ENCODE data around the gene IL1R2.

Gene IL1R2

GRCh38 chr2:101988541-101988940 lies 3.2 kb upstream of the IL1R2 start:
- Histone ChIP-seq H3K4me1 (ENCODE audit: insufficient read depth, low read length) (peaks cover 3% of the 10 kb centered on the region; the same call in 1 of the 2 replicates), H3K27me3 (ENCODE audit: insufficient read depth, low read length) (no peaks in the 10 kb centered on the region), H3K27ac (ENCODE audit: low read length) (no peak overlapping the region), H3K9me3 (ENCODE audit: insufficient read depth, low read depth, low read length) (no peaks in the 10 kb centered on the region), H3K36me3 (ENCODE audit: insufficient read depth, low read depth, low read length) (no peaks in the 10 kb centered on the region), H3K4me3 (ENCODE audit: low read length) (no peak overlapping the region), H3K9ac (ENCODE audit: low read depth, low read length) (no peak overlapping the region)

GRCh38 chr2:101989740-101990460 lies 1.9 kb upstream of the IL1R2 start:
- 0 out of 2 replicates have a peak, but pooled peaks cover 3% of the 10 kb centered on the region for H3K4me1 ChIP-seq (ENCODE audit: insufficient read depth, low read length)
- H3K36me3 ChIP-seq (ENCODE audit: insufficient read depth, low read depth, low read length), result no peaks in the 10 kb centered on the region
- no peak overlapping the region for H3K4me3 ChIP-seq (ENCODE audit: low read length)
- no peaks in the 10 kb centered on the region for H3K27me3 ChIP-seq (ENCODE audit: insufficient read depth, low read length)
- no peaks in the 10 kb centered on the region for H3K9me3 ChIP-seq (ENCODE audit: insufficient read depth, low read depth, low read length)
- no peak overlapping the region for H3K9ac ChIP-seq (ENCODE audit: low read depth, low read length)
- H3K27ac ChIP-seq (ENCODE audit: low read length), result no peak overlapping the region

GRCh38 chr2:101993772-101994171 lies 2.0 kb downstream of the IL1R2 start:
- Histone ChIP-seq H3K27ac (ENCODE audit: low read length) (no peak overlapping the region), H3K9ac (ENCODE audit: low read depth, low read length) (no peak overlapping the region), H3K36me3 (ENCODE audit: insufficient read depth, low read depth, low read length) (no peaks in the 10 kb centered on the region), H3K9me3 (ENCODE audit: insufficient read depth, low read depth, low read length) (no peaks in the 10 kb centered on the region), H3K27me3 (ENCODE audit: insufficient read depth, low read length) (no peaks in the 10 kb centered on the region), H3K4me1 (ENCODE audit: insufficient read depth, low read length) (no peaks in the 10 kb centered on the region), H3K4me3 (ENCODE audit: low read length) (no peak overlapping the region)

GRCh38 chr2:101995019-101995418 lies 3.3 kb downstream of the IL1R2 start:
- Histone ChIP-seq H3K9me3 (ENCODE audit: insufficient read depth, low read depth, low read length) (no peaks in the 10 kb centered on the region), H3K9ac (ENCODE audit: low read depth, low read length) (no peak overlapping the region), H3K36me3 (ENCODE audit: insufficient read depth, low read depth, low read length) (no peaks in the 10 kb centered on the region), H3K27ac (ENCODE audit: low read length) (no peak overlapping the region), H3K4me3 (ENCODE audit: low read length) (no peak overlapping the region), H3K27me3 (ENCODE audit: insufficient read depth, low read length) (no peaks in the 10 kb centered on the region), H3K4me1 (ENCODE audit: insufficient read depth, low read length) (no peaks in the 10 kb centered on the region)

GRCh38 chr2:101995804-101996203 lies 4.0 kb downstream of the IL1R2 start:
- Histone ChIP-seq H3K4me1 (ENCODE audit: insufficient read depth, low read length) (no peaks in the 10 kb centered on the region), H3K9me3 (ENCODE audit: insufficient read depth, low read depth, low read length) (no peaks in the 10 kb centered on the region), H3K36me3 (ENCODE audit: insufficient read depth, low read depth, low read length) (no peaks in the 10 kb centered on the region), H3K9ac (ENCODE audit: low read depth, low read length) (no peak overlapping the region), H3K27me3 (ENCODE audit: insufficient read depth, low read length) (no peaks in the 10 kb centered on the region), H3K27ac (ENCODE audit: low read length) (no peak overlapping the region), H3K4me3 (ENCODE audit: low read length) (no peak overlapping the region)

DNA sequence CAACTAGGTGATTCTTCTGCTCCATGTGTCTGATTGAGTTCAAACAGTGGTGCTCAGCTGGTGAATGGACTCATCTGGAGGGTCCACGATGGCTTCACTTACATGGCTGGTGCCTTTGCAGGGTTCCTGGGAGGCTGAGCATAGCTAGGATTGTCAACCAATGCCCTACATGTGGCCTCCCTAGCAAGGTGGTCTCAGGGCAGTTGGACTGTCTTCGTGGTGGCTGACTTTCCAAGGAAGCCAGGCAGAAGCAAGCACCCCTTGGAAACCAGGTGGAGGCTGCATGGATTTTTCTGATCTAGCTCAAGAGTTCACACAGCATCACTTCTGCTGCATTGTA lies 6.8 kb downstream of the IL1R2 start:
- Histone ChIP-seq H3K9me3 (ENCODE audit: insufficient read depth, low read depth, low read length) (no peaks in the 10 kb centered on the region), H3K27ac (ENCODE audit: low read length) (no peak overlapping the region), H3K4me3 (ENCODE audit: low read length) (no peak overlapping the region), H3K27me3 (ENCODE audit: insufficient read depth, low read length) (no peaks in the 10 kb centered on the region), H3K9ac (ENCODE audit: low read depth, low read length) (no peak overlapping the region), H3K4me1 (ENCODE audit: insufficient read depth, low read length) (no peaks in the 10 kb centered on the region), H3K36me3 (ENCODE audit: insufficient read depth, low read depth, low read length) (no peaks in the 10 kb centered on the region)

DNA sequence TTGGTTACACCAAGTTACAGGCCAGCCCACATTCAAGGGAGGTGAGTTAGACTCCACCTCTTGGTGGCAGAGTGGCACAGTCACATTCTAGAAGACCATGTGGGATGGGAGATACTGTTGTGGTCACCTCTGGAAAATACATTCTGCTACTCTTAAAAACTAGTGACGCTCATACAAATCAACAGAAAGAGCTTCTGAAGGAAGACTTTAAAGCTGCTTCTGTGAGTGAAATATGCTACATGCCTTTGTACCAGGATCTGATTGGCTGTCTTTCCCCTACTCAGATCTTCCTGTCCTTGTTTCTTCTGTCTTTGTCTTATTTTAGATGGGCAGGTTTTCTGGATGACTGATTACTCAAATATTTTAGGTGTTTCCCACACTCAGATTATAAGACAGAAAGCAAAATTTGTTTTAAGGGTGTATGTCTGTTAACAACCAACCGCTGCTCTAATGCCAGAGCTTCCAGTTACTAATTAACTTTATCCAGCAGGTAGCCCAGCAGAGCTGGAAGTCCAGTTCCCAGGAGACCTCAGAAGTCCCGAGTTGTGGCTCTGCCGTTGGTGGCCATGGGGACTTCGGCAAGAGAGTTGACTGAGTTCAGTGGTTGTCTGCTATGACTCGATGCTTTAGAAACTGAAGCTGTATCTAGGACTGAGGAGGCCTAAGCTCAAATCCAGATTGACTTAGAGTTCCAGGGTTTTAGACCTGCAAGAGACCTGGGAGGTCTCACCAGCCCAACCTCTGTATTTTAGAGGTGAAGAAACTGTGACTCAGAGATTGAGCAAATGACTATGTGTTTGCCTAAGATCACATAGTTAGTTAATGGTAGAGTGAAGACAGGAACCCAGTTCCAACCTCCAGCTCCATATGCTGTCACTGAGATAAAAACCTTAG lies 7.4 kb downstream of the IL1R2 start:
- no peak overlapping the region for H3K27ac ChIP-seq (ENCODE audit: low read length)
- no peaks in the 10 kb centered on the region for H3K4me1 ChIP-seq (ENCODE audit: insufficient read depth, low read length)
- H3K9me3 ChIP-seq (ENCODE audit: insufficient read depth, low read depth, low read length), result no peaks in the 10 kb centered on the region
- H3K36me3 ChIP-seq (ENCODE audit: insufficient read depth, low read depth, low read length), result no peaks in the 10 kb centered on the region
- H3K9ac ChIP-seq (ENCODE audit: low read depth, low read length), result no peak overlapping the region
- H3K27me3 ChIP-seq (ENCODE audit: insufficient read depth, low read length), result no peaks in the 10 kb centered on the region
- no peak overlapping the region for H3K4me3 ChIP-seq (ENCODE audit: low read length)

GRCh38 chr2:102000012-102000411 lies 8.3 kb downstream of the IL1R2 start:
- no peaks in the 10 kb centered on the region for H3K27me3 ChIP-seq (ENCODE audit: insufficient read depth, low read length)
- no peak overlapping the region for H3K27ac ChIP-seq (ENCODE audit: low read length)
- no peak overlapping the region for H3K4me3 ChIP-seq (ENCODE audit: low read length)
- no peaks in the 10 kb centered on the region for H3K36me3 ChIP-seq (ENCODE audit: insufficient read depth, low read depth, low read length)
- H3K4me1 ChIP-seq (ENCODE audit: insufficient read depth, low read length), result no peaks in the 10 kb centered on the region
- no peak overlapping the region for H3K9ac ChIP-seq (ENCODE audit: low read depth, low read length)
- H3K9me3 ChIP-seq (ENCODE audit: insufficient read depth, low read depth, low read length), result no peaks in the 10 kb centered on the region

DNA sequence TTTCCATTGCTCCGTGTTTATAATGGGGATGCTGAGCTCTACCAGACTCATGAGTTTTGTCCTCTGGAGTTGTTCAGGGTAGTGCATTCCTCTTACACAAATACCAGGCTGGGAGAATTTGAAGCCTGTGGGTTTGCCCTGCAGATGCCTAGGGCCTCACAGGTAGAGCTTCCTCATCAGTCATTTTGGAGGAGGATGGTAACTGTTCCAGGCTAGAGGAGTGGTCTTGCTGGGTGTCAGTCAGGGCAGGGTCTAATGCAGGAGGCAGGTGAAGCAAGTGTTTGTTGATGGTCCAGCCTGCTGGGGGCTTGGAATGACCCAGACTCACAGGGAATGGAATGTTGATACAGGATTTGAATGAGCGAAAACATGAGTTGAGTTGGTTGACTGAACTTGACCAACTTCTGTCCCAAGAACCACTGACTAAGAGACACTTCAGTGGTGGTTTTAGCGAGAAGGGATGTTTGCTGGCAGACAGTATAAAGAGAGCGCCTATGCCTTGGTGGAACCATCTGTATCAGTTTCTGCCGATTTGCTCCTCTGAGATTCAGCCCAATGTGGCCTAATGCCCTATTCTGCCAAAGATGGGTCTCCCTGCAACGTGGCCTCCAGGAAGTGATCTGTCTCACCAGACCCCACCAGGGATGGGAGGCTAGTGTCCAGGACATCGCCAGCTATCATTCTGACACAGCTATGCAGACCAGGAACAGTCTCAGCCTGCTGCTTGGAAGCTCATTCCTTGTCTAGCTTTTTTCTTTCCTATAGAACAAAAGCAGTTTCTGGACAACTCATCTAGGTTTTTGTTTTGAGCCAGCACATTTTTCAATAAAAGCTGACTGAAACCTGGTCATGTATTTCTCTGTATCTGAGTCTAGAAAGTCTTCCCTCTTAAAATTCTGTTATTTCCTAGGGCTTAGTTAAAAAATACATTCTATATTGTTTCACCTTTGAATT lies 9.3 kb downstream of the IL1R2 start:
- Histone ChIP-seq H3K36me3 (ENCODE audit: insufficient read depth, low read depth, low read length) (no peaks in the 10 kb centered on the region), H3K4me1 (ENCODE audit: insufficient read depth, low read length) (no peaks in the 10 kb centered on the region), H3K9ac (ENCODE audit: low read depth, low read length) (no peak overlapping the region), H3K4me3 (ENCODE audit: low read length) (no peak overlapping the region), H3K9me3 (ENCODE audit: insufficient read depth, low read depth, low read length) (no peaks in the 10 kb centered on the region), H3K27me3 (ENCODE audit: insufficient read depth, low read length) (no peaks in the 10 kb centered on the region), H3K27ac (ENCODE audit: low read length) (no peak overlapping the region)

GRCh38 chr2:102001767-102002142 lies 10.0 kb downstream of the IL1R2 start:
- no peak overlapping the region for H3K27ac ChIP-seq (ENCODE audit: low read length)
- H3K27me3 ChIP-seq (ENCODE audit: insufficient read depth, low read length), result no peaks in the 10 kb centered on the region
- no peak overlapping the region for H3K9ac ChIP-seq (ENCODE audit: low read depth, low read length)
- H3K9me3 ChIP-seq (ENCODE audit: insufficient read depth, low read depth, low read length), result no peaks in the 10 kb centered on the region
- no peaks in the 10 kb centered on the region for H3K36me3 ChIP-seq (ENCODE audit: insufficient read depth, low read depth, low read length)
- H3K4me3 ChIP-seq (ENCODE audit: low read length), result no peak overlapping the region
- no peaks in the 10 kb centered on the region for H3K4me1 ChIP-seq (ENCODE audit: insufficient read depth, low read length)

- no peak overlapping the region for H3K27ac ChIP-seq (ENCODE audit: low read length)
- H3K4me1 ChIP-seq (ENCODE audit: insufficient read depth, low read length), result no peaks in the 10 kb centered on the region
- H3K36me3 ChIP-seq (ENCODE audit: insufficient read depth, low read depth, low read length), result no peaks in the 10 kb centered on the region
- no peak overlapping the region for H3K4me3 ChIP-seq (ENCODE audit: low read length)
- H3K27me3 ChIP-seq (ENCODE audit: insufficient read depth, low read length), result no peaks in the 10 kb centered on the region
- no peak overlapping the region for H3K9ac ChIP-seq (ENCODE audit: low read depth, low read length)
- no peaks in the 10 kb centered on the region for H3K9me3 ChIP-seq (ENCODE audit: insufficient read depth, low read depth, low read length)
These were observed 10.5 kb downstream of the IL1R2 start for GRCh38 chr2:102002228-102002627.

Measured in iPS-20b (cell line).